SH-SY5Y (cell line): ENCODE results near the gene KLKB1.

Experiments used
- GATA2 ChIP-seq: IDR thresholded peaks from 2 replicates; pipeline ENCODE4 v1.6.1; 2011; ENCODE audit warnings: mild to moderate bottlenecking, low read depth, low read length
- GATA3 ChIP-seq: IDR thresholded peaks from 2 replicates; pipeline ENCODE4 v1.6.1; 2011; ENCODE audit warnings: low read depth, mild to moderate bottlenecking, low read length, moderate library complexity

DNA sequence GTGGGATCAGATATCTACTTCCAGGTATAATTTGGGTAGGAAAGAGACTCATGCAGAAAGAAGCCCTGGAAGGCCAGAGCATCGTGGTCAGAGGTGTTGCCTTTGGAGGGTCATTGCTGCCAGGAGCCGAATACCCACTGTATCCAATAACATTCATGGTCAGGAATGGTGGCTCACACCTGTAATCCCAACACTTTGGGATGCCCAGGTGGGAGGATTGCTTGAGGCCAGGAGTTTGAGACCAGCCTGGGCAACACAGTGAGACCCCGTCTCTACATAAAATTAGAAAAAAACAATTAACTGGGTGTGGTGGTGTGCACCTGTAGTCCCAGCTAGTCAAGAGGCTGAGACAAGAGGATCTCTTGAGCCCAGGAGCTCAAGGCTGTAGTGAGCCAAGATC is 27.8 kb downstream of the KLKB1 start:
- TF ChIP-seq GATA2, result no peak
- TF ChIP-seq GATA3, result no peak
